Activated naive CD8-positive, alpha-beta T cell treated with anti-CD3 and anti-CD28 coated beads for 36 hours (primary cell): ENCODE data around the gene DPP6. TPM values are rescaled to one million over a fixed set of nuclear protein-coding genes. Genes with fewer than 3 reads are reported as not detected.
"Not testable (repeated sequence)": the region's sequence is repeated elsewhere in the genome, so short reads cannot be mapped to it uniquely, and the experiment has no call there.

ENCODE experiments used
- DNase-seq: peaks from one replicate; pipeline ENCODE4 v3.0.0; 2021
- H3K27ac Mint-ChIP-seq: one replicate; pipeline ENCODE4 v1.8.0; 2022; ENCODE audit warnings: mild to moderate bottlenecking, moderate library complexity, mixed read lengths
- H3K27me3 Mint-ChIP-seq: one replicate; pipeline ENCODE4 v1.8.0; 2022; ENCODE audit warnings: mild to moderate bottlenecking, mixed read lengths
- H3K36me3 Mint-ChIP-seq: one replicate; pipeline ENCODE4 v1.8.0; 2021; ENCODE audit warnings: mild to moderate bottlenecking, mixed read lengths
- H3K4me1 Mint-ChIP-seq: one replicate; pipeline ENCODE4 v1.8.0; 2021; ENCODE audit warnings: mixed read lengths
- H3K4me3 Mint-ChIP-seq: one replicate; pipeline ENCODE4 v1.8.0; 2022; ENCODE audit warnings: mild to moderate bottlenecking, moderate library complexity, mixed read lengths
- H3K9me3 Mint-ChIP-seq: one replicate; pipeline ENCODE4 v1.8.0; 2022; ENCODE audit warnings: mixed read lengths
- total RNA-seq, 2 experiments: library from RNA; stranded (reverse); gene quantifications; one replicate each; pipeline ENCODE4 v1.2.3, GENCODE V29; 2021

Gene DPP6
- total RNA-seq, 2 experiments from 2014 or later: not detected

DNA sequence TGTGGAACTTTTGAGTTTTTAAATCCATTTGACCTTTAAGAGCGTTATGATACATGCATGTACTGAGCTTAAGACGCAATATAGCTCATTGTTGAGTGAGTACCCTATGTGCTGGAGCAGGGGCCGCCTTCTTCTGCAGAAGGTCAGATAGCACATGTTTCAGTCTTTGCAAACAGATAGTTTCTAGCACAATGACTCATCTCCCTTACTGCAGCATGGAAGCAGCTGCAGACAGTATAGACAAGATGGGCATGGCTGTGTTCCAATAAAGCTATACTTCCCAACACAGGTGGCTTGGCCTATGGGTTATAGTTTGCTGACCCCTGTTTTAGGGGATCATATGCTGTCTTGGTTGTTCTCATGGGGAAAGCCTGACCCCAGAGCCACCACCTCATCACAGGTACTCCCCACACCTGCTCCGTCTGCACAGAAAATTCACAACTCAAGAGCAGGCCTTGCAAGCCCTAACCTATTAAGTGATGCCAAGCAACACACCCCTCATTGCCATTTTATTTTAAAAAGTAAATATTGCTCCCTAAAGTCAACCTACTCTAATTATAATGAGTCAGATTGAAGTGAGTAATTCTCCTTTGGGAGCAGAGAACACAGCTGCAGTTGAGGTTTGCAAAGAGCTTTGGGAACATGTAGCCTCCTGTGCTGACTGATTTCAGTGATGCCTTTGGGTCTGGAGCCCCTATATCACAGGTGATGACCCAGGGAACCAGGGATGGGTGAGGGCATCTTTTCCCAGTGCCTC is 620.6 kb downstream of the DPP6 start:
- DNase-seq: no peak
- Mint-ChIP-seq H3K36me3 (no peaks in the 10 kb centered on the region), H3K4me1 (no peaks in the 10 kb centered on the region), H3K27ac (no peak overlapping the region), H3K4me3 (no peak overlapping the region), H3K27me3 (no peaks in the 10 kb centered on the region), H3K9me3 (peaks cover 1% of the 10 kb centered on the region)

DNA sequence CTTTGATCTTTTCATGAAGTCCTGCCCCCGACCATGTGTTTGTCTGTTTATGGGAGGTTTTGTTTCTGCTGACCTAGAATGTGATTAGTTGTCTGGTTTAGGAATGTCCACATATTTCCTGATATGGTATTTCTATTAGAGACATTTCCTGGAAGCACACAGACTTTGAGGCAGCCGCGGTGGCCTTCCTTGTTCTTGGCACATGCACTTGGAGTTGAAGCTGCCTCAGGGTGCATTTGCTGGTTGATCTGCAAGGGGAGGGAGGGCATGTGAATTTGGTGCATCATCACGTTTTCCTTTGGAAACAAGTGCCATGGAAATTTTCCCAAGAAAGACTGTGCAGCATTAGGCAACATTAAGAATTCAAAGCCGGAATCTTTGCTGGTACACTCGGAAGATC is 622.0 kb downstream of the DPP6 start:
- Mint-ChIP-seq H3K27me3 (no peaks in the 10 kb centered on the region), H3K9me3 (no peaks in the 10 kb centered on the region), H3K4me3 (no peak overlapping the region), H3K36me3 (no peaks in the 10 kb centered on the region), H3K27ac (no peak overlapping the region), H3K4me1 (no peaks in the 10 kb centered on the region)
- no peak for DNase-seq

DNA sequence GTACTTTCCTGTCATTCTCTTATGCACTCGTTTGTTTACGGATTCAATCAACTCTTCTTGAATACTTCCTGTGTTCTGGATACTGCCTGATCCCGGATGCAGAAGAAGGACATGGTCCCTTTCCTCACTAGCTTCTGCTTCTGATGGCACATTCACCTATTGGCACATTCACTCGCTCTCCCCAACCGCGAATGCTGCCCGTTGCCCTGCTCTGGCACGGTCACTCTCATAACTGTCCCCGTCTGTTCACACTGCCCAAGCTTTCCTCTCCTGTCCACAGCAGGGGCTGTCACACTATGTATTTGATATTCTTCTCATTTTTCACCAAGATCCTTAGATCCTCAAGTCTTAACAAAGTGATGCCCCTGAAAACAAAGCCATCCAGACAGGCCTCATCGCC is 623.4 kb downstream of the DPP6 start:
- Mint-ChIP-seq H3K36me3 (no peaks in the 10 kb centered on the region), H3K4me1 (no peaks in the 10 kb centered on the region)

GRCh38 chr7:154676033-154676421 is 623.8 kb downstream of the DPP6 start:
- H3K27ac Mint-ChIP-seq, H3K9me3 Mint-ChIP-seq: not testable (repeated sequence)

More for the DNA sequence above, 623.4 kb downstream of the DPP6 start:
- Mint-ChIP-seq H3K27me3 (peaks cover 4% of the 10 kb centered on the region), H3K9me3 (no peaks in the 10 kb centered on the region), H3K27ac (no peak overlapping the region), H3K4me3 (no peak overlapping the region)
- no peak for DNase-seq

GRCh38 chr7:154676422-154677073 is 624.4 kb downstream of the DPP6 start:
- no peaks in the 10 kb centered on the region for H3K36me3 Mint-ChIP-seq
- no peak overlapping the region for H3K27ac Mint-ChIP-seq
- peaks cover 4% of the 10 kb centered on the region for H3K27me3 Mint-ChIP-seq
- no peaks in the 10 kb centered on the region for H3K4me1 Mint-ChIP-seq
- DNase-seq: no peak
- no peak overlapping the region for H3K4me3 Mint-ChIP-seq
- no peaks in the 10 kb centered on the region for H3K9me3 Mint-ChIP-seq

More at GRCh38 chr7:154676033-154676421, 623.8 kb downstream of the DPP6 start:
- not testable (repeated sequence) for H3K4me3 Mint-ChIP-seq, DNase-seq, H3K36me3 Mint-ChIP-seq, H3K27me3 Mint-ChIP-seq, H3K4me1 Mint-ChIP-seq

DNA sequence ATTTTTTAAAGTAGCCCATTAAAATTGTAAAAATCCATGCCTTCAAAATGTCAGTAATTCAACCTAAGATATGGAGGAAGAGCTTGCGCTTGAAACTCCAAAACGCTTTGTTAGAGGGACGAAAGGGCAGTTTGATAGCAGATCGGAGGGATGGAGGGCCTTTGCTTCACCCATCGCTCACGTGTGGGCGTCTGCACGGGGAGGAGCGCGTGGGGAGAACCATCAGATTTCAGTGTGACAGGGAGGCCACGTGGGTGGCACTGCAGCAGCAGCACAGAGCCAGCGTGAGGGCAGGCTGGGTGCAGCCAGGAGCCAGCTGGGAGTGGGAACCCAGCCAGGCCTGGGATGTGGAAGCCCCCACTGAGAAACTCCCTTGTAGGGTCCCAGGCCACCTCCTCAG is 625.3 kb downstream of the DPP6 start:
- peaks cover 4% of the 10 kb centered on the region for H3K27me3 Mint-ChIP-seq
- no peaks in the 10 kb centered on the region for H3K4me1 Mint-ChIP-seq
- no peak overlapping the region for H3K4me3 Mint-ChIP-seq
- no peak overlapping the region for H3K27ac Mint-ChIP-seq
- H3K36me3 Mint-ChIP-seq: no peaks in the 10 kb centered on the region
- no peak for DNase-seq
- H3K9me3 Mint-ChIP-seq: no peaks in the 10 kb centered on the region

- not testable (repeated sequence) for DNase-seq, H3K27me3 Mint-ChIP-seq, H3K4me3 Mint-ChIP-seq, H3K9me3 Mint-ChIP-seq, H3K27ac Mint-ChIP-seq, H3K36me3 Mint-ChIP-seq, H3K4me1 Mint-ChIP-seq
Observed at GRCh38 chr7:154678001-154678550, 625.9 kb downstream of the DPP6 start.

GRCh38 chr7:154679379-154680053 is 627.3 kb downstream of the DPP6 start:
- Mint-ChIP-seq H3K27me3 (peaks cover 4% of the 10 kb centered on the region), H3K36me3 (no peaks in the 10 kb centered on the region), H3K27ac (no peak overlapping the region), H3K4me3 (no peak overlapping the region), H3K9me3 (no peaks in the 10 kb centered on the region), H3K4me1 (no peaks in the 10 kb centered on the region)
- no peak for DNase-seq

DNA sequence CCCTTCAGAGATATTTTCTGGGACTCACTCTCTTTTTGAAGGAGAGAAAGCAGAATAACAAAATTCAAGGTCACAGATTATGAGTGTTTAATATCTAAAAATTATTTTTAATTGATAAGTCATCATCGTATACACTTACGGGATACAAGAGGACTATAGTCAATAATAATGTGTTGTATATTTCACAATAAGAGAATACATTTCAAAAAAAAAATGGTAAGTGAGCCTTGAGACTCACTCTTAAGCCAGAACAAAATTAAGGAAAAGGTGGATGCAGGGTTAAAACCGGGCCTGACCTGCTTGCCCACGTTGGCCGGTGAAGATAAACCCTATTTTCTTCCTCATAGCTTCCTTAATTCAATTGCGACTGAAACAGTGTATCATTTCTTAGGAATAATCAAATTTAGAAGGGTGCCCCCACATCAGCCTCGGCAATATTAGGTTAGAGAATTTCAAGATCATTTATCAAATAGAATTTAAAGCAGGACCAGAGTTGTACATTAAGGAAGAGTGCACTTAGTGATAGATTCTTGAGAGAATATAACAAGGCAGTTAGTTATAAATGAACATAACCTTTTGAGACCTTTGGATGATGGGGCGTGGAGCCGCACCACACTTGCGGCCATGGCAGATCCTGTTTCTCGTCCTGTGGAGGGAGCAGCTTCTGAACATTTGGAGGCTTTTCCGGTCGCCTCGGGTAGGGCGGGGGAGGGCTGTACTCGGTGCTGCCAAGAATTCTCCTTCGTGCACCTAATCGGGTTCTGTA is 628.9 kb downstream of the DPP6 start:
- no peaks in the 10 kb centered on the region for H3K4me1 Mint-ChIP-seq
- peaks cover 4% of the 10 kb centered on the region for H3K27me3 Mint-ChIP-seq
- no peak overlapping the region for H3K27ac Mint-ChIP-seq
- H3K9me3 Mint-ChIP-seq: no peaks in the 10 kb centered on the region
- no peak overlapping the region for H3K4me3 Mint-ChIP-seq
- H3K36me3 Mint-ChIP-seq: no peaks in the 10 kb centered on the region
- DNase-seq: no peak

DNA sequence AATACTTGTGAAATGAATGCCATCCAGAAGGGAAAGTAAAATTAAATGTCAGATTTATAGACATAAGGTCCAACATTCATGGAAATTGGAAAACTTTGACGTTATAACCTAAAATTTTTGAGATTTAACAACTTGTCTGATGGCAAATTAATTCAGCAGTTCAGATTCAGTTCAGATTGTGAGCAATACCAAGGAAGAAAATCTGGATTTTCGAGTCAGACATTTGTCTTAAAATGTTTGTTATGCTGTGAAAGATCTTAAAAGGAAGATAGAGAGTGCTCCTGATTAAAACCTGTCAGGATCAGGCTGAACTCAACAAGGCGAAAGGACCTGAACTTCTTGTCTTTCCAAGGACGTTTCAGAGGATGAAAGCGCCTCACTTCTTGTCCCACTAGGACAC is 629.8 kb downstream of the DPP6 start:
- no peaks in the 10 kb centered on the region for H3K4me1 Mint-ChIP-seq
- no peaks in the 10 kb centered on the region for H3K9me3 Mint-ChIP-seq
- no peaks in the 10 kb centered on the region for H3K36me3 Mint-ChIP-seq
- H3K4me3 Mint-ChIP-seq: no peak overlapping the region
- DNase-seq: no peak
- H3K27me3 Mint-ChIP-seq: peaks cover 4% of the 10 kb centered on the region
- no peak overlapping the region for H3K27ac Mint-ChIP-seq

DNA sequence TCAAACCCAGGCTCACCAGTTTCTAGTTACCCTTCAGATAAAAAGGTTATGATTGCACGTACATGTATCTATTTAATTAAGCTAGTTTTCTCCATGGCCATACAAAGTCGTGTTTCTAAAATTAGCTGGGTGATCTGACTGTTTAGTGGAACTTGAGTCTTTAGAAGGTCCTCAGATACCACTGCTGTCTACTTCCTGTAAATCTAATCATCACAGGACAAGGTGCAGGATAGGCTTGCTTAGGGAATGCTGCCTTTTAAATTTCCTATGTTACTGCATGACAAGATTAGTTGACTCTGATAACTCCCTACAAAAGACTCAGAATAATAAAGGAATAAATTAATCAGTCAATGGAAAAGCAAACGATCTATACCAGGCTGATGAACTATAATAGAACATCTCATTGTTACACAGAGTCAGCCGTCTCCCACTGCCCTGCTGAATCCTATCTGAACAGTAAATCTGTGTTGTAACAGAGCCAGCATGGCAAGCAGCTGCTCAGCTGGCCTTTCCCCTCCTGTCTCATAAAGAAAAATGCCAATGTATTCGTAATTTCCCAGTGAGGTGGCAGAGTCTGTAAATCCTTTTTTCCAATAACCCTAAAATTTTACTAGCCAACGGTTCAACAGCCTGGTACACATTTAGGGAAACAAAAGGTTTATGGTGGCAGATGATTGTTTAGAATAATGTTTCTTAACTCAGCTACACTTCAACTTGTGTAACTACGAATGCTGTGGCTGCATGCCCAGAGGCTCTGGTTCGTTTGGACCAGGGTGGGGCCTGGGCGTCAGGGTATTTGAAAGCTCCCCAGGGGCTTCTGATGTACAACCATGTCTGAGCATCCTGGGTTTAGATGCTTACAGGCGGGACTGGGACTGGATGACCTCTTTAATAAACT is 632.7 kb downstream of the DPP6 start:
- H3K27me3 Mint-ChIP-seq: peaks cover under 1% of the 10 kb centered on the region
- no peaks in the 10 kb centered on the region for H3K36me3 Mint-ChIP-seq
- H3K4me1 Mint-ChIP-seq: no peaks in the 10 kb centered on the region
- no peaks in the 10 kb centered on the region for H3K9me3 Mint-ChIP-seq
- no peak overlapping the region for H3K27ac Mint-ChIP-seq
- H3K4me3 Mint-ChIP-seq: no peak overlapping the region
- DNase-seq: no peak

- no peaks in the 10 kb centered on the region for H3K27me3 Mint-ChIP-seq
- H3K9me3 Mint-ChIP-seq: no peaks in the 10 kb centered on the region
- H3K36me3 Mint-ChIP-seq: no peaks in the 10 kb centered on the region
- no peaks in the 10 kb centered on the region for H3K4me1 Mint-ChIP-seq
- no peak overlapping the region for H3K27ac Mint-ChIP-seq
- no peak overlapping the region for H3K4me3 Mint-ChIP-seq
- DNase-seq: no peak
Observed at GRCh38 chr7:154685564-154685901, 633.3 kb downstream of the DPP6 start.

- H3K4me3 Mint-ChIP-seq: no peak overlapping the region
- no peaks in the 10 kb centered on the region for H3K9me3 Mint-ChIP-seq
- no peaks in the 10 kb centered on the region for H3K4me1 Mint-ChIP-seq
- no peaks in the 10 kb centered on the region for H3K36me3 Mint-ChIP-seq
- DNase-seq: no peak
- H3K27ac Mint-ChIP-seq: no peak overlapping the region
- H3K27me3 Mint-ChIP-seq: no peaks in the 10 kb centered on the region
Observed at GRCh38 chr7:154686305-154686704, 634.1 kb downstream of the DPP6 start.

GRCh38 chr7:154688952-154689351 is 636.8 kb downstream of the DPP6 start:
- Mint-ChIP-seq H3K4me3 (no peak overlapping the region), H3K9me3 (no peaks in the 10 kb centered on the region), H3K27me3 (no peaks in the 10 kb centered on the region), H3K36me3 (no peaks in the 10 kb centered on the region), H3K4me1 (no peaks in the 10 kb centered on the region), H3K27ac (no peak overlapping the region)
- DNase-seq: no peak
